K562 (cell line): Measurements from ENCODE around the gene REEP6. TPM values are rescaled to one million over a fixed set of nuclear protein-coding genes. Genes with fewer than 3 reads are reported as not detected.

Experiments
- ATAC-seq: fragments of 200-7000 bp; cut with Tn5 transposase; 3 replicates; pipeline ENCODE4 v1.9.1; 2020; ENCODE audit warnings: moderate library complexity
- BruUV-seq: library from RNA; stranded (reverse); fragments of 400-500 nt; replicated peaks from 2 replicates; lab custom pipeline; 2021; lab: Mats Ljungman, UMichigan
- CTCF ChIA-PET: fragments of 300-600 bp; formaldehyde crosslinking; extraction: SDS; loops from one replicate; lab custom pipeline; 2021; ENCODE audit warnings: low intra/inter-chr PET ratio; lab: Yijun Ruan, JAX
- POLR2A ChIA-PET: fragments of 300-600, 350-650 bp; sonication (Branson Sonifier 250); formaldehyde crosslinking; extraction: SDS; loops from one replicate; lab custom pipeline; 2021; ENCODE audit warnings: antibody characterized with exemption, inconsistent platforms; lab: Yijun Ruan, JAX
- DNase-seq, 4 experiments: peaks; one replicate each; pipeline versions ENCODE4 v3.0.0 to v3.0.0-alpha.2; 2011 to 2018; ENCODE audit warnings: low spot score in 3 of 4, mixed read lengths in 3 of 4; ENCODE audit errors: extremely low read depth in 1 of 4
- FAIRE-seq: peaks from 2 replicates; lab custom pipeline; 2011; peaks lifted over from hg19 to GRCh38; lab: Jason Lieb, UNC
- H2AFZ ChIP-seq: 2 replicates; pipeline ENCODE4 v1.6.0; 2011; ENCODE audit warnings: low read depth, low read length, control low read depth, inconsistent platforms
- H3K27ac ChIP-seq: fragments of 200-600 bp; 3 replicates; pipeline ENCODE4 v1.8.0; 2011; ENCODE audit warnings: low read depth, mild to moderate bottlenecking, control low read depth, inconsistent platforms, low read length, moderate library complexity, mixed read lengths; ENCODE audit errors: extremely low read depth
- H3K27me3 ChIP-seq, 2 experiments: fragments of 300-600 bp in 1 of 2; 2 replicates in 1 of 2; 3 replicates in 1 of 2; pipeline versions ENCODE4 v1.6.0 to v1.8.0; 2011; ENCODE audit warnings: inconsistent platforms in 2 of 2, low read length in 2 of 2, mild to moderate bottlenecking in 1 of 2, mixed read lengths in 1 of 2, moderate library complexity in 1 of 2; ENCODE audit not compliant: control insufficient read depth in 2 of 2, insufficient read depth in 2 of 2
- H3K36me3 ChIP-seq: fragments of 300-600 bp; 3 replicates; pipeline ENCODE4 v1.8.0; 2011; ENCODE audit warnings: mild to moderate bottlenecking, low read length, inconsistent platforms; ENCODE audit not compliant: control insufficient read depth, insufficient read depth
- H3K4me1 ChIP-seq, 2 experiments: fragments of 200-600 bp in 1 of 2; replicated peaks in 1 of 2; 2 replicates in 1 of 2; 3 replicates in 1 of 2; pipeline versions ENCODE4 v1.5.1 to v1.8.0; 2011; ENCODE audit warnings: inconsistent platforms in 2 of 2, low read length in 2 of 2, mild to moderate bottlenecking in 1 of 2, mixed read lengths in 1 of 2, moderate library complexity in 1 of 2; ENCODE audit not compliant: control insufficient read depth in 2 of 2, insufficient read depth in 2 of 2
- H3K4me2 ChIP-seq: 2 replicates; pipeline ENCODE4 v1.6.1; 2011; ENCODE audit warnings: low read length, control low read depth, inconsistent platforms, mixed read lengths; ENCODE audit not compliant: insufficient read depth
- H3K4me3 ChIP-seq: fragments of 200-600 bp; sonication (generic), shearing (Covaris generic); 2 replicates; pipeline ENCODE4 v1.5.1; 2016; ENCODE audit warnings: control low read depth, inconsistent platforms
- H3K79me2 ChIP-seq: fragments of 200-600 bp; 3 replicates; pipeline ENCODE4 v1.8.0; 2011; ENCODE audit warnings: low read length, inconsistent platforms; ENCODE audit not compliant: control insufficient read depth, insufficient read depth
- H3K9ac ChIP-seq, 2 experiments: 2 replicates each; pipeline versions ENCODE4 v1.6.0 to v1.6.1; 2011; ENCODE audit warnings: low read depth in 2 of 2, low read length in 2 of 2, control low read depth in 1 of 2, inconsistent platforms in 1 of 2, mild to moderate bottlenecking in 1 of 2, mixed read lengths in 1 of 2; ENCODE audit not compliant: insufficient read depth in 1 of 2
- H3K9me1 ChIP-seq: one replicate; pipeline ENCODE4 v1.6.0; 2011; ENCODE audit warnings: inconsistent platforms, mild to moderate bottlenecking, low read length, moderate library complexity; ENCODE audit not compliant: control insufficient read depth, insufficient read depth
- H3K9me3 ChIP-seq: replicated peaks from 2 replicates; pipeline ENCODE4 v1.5.1; 2011; ENCODE audit warnings: low read depth, low read length, inconsistent platforms; ENCODE audit not compliant: control insufficient read depth, insufficient read depth
- H4K20me1 ChIP-seq: replicated peaks from 2 replicates; pipeline ENCODE4 v1.6.1; 2011; ENCODE audit warnings: low read length, inconsistent platforms, mixed read lengths; ENCODE audit not compliant: control insufficient read depth, insufficient read depth
- BCOR ChIP-seq: fragments of 450-650 bp; IDR thresholded peaks from 2 replicates; pipeline ENCODE4 v1.6.1; 2016
- CC2D1A ChIP-seq: fragments of 450-650 bp; IDR thresholded peaks from 2 replicates; pipeline ENCODE4 v1.6.1; 2017; ENCODE audit warnings: mild to moderate bottlenecking
- FIP1L1 ChIP-seq: fragments of 200-400 bp; formaldehyde crosslinking; IDR thresholded peaks from 2 replicates; pipeline ENCODE4 v1.6.1; 2018; ENCODE audit warnings: mild to moderate bottlenecking, low read depth, low read length; ENCODE audit not compliant: poor library complexity, severe bottlenecking
- HMGN3 ChIP-seq: IDR thresholded peaks from 2 replicates; pipeline ENCODE4 v1.6.1; 2011; ENCODE audit warnings: borderline replicate concordance, low read depth, mild to moderate bottlenecking, mixed read lengths, low read length; ENCODE audit not compliant: insufficient read length; ENCODE audit errors: extremely low read depth
- JUNB ChIP-seq: fragments of 450-650 bp; formaldehyde crosslinking; conservative IDR thresholded peaks from 2 replicates; pipeline ENCODE4 v1.4.0; 2020; ENCODE audit warnings: mild to moderate bottlenecking
- MAX ChIP-seq: sonication (generic); formaldehyde crosslinking; IDR thresholded peaks from 2 replicates; pipeline ENCODE4 v1.9.0; 2022; ENCODE audit warnings: mild to moderate bottlenecking, missing genetic modification reagents
- MYNN ChIP-seq, 2 experiments: sonication (generic); formaldehyde crosslinking in 1 of 2; IDR thresholded peaks; 2 replicates each; pipeline versions ENCODE4 v1.5.0 to v1.6.1; 2016 to 2020; ENCODE audit warnings: antibody characterized with exemption in 1 of 2, missing genetic modification reagents in 1 of 2
- PCBP1 ChIP-seq: fragments of 200-400 bp; formaldehyde crosslinking; IDR thresholded peaks from 2 replicates; pipeline ENCODE4 v1.6.1; 2018; ENCODE audit warnings: mild to moderate bottlenecking, low read depth, low read length; ENCODE audit not compliant: poor library complexity, severe bottlenecking
- POLR2A ChIP-seq: fragments of 450-650 bp; conservative IDR thresholded peaks from 2 replicates; pipeline ENCODE4 v1.6.1; 2016
- POLR2G ChIP-seq: fragments of 200-400 bp; formaldehyde crosslinking; IDR thresholded peaks from 2 replicates; pipeline ENCODE4 v1.6.1; 2017; ENCODE audit warnings: low read depth, mild to moderate bottlenecking, antibody characterized with exemption, low read length, moderate library complexity
- PTBP1 ChIP-seq: fragments of 200-400 bp; formaldehyde crosslinking; IDR thresholded peaks from 2 replicates; pipeline ENCODE4 v1.6.1; 2017; ENCODE audit warnings: low read depth, low read length
- PURB ChIP-seq: sonication (generic); formaldehyde crosslinking; IDR thresholded peaks from 2 replicates; pipeline ENCODE4 v1.9.0; 2021; ENCODE audit warnings: low read depth, mild to moderate bottlenecking, missing genetic modification reagents
- RBM25 ChIP-seq: fragments of 200-400 bp; formaldehyde crosslinking; IDR thresholded peaks from 2 replicates; pipeline ENCODE4 v1.6.1; 2018; ENCODE audit warnings: low read length, low read depth, moderate library complexity; ENCODE audit not compliant: severe bottlenecking
- SP1 ChIP-seq: sonication (generic); formaldehyde crosslinking; IDR thresholded peaks from 2 replicates; pipeline ENCODE4 v1.8.1; 2022; ENCODE audit warnings: mild to moderate bottlenecking, missing genetic modification reagents
- STAT5A ChIP-seq: IDR thresholded peaks from 2 replicates; pipeline ENCODE4 v1.6.1; 2012; ENCODE audit warnings: low read length, inconsistent platforms, borderline replicate concordance
- STAT5B ChIP-seq: fragments of 250-450 bp; sonication (Bioruptor Pico); IDR thresholded peaks from 2 replicates; pipeline ENCODE4 v1.8.0; 2021; ENCODE audit warnings: mild to moderate bottlenecking, inconsistent platforms
- TCF3 ChIP-seq: sonication (generic); formaldehyde crosslinking; IDR thresholded peaks from 2 replicates; pipeline ENCODE4 v1.4.0; 2020; ENCODE audit warnings: mild to moderate bottlenecking, missing genetic modification reagents
- TRIM24 ChIP-seq, 2 experiments: fragments of 450-650 bp; IDR thresholded peaks; 2 replicates each; pipeline ENCODE4 v1.6.1; 2016
- ZNF282 ChIP-seq: sonication (generic); formaldehyde crosslinking; IDR thresholded peaks from 2 replicates; pipeline ENCODE4 v1.8.1; 2023; ENCODE audit warnings: missing genetic modification reagents
- ZNF311 ChIP-seq: fragments of 250-450 bp; sonication (Bioruptor Pico); IDR thresholded peaks from 2 replicates; pipeline ENCODE4 v1.4.0; 2020; ENCODE audit warnings: mild to moderate bottlenecking, moderate library complexity
- WGBS: fragments of 100-300 bp; shearing (Covaris generic); methylation state at CpG from one replicate; pipeline ENCODE4 v1.1.6; 2016; ENCODE audit warnings: low coverage, mixed read lengths; ENCODE audit not compliant: insufficient coverage; ENCODE audit errors: missing lambda C conversion rate; 5-methylcytosine and 5-hydroxymethylcytosine counted together
- in situ Hi-C: fragments of 300-500 bp; cut with MboI; formaldehyde crosslinking; loops from 4 replicates; pipeline ENCODE4 v1.15.0; 2018; ENCODE audit warnings: inconsistent platforms, mixed read lengths
- intact Hi-C: fragments of 100-400 bp; cut with micrococcal nuclease; formaldehyde crosslinking; loops from 2 replicates; pipeline ENCODE4 v1.14.2; 2022
- polyA plus RNA-seq, 8 experiments: library from polyadenylated mRNA; depleted of rRNA in 4 of 8; stranded (reverse) in 5 of 8; unstranded in 3 of 8; fragments of >200 nt; fragmentation: Nextera tagmentation in 2 of 8; fragmentation: Illumina TruSeq in 1 of 8; extraction: Ambion mirVana in 2 of 8; extraction: Trizol in 1 of 8; gene quantifications; 2 replicates each; pipeline versions ENCODE4 v1.2.1 to v1.2.3, GENCODE V29; 2011 to 2014; ENCODE audit warnings: inconsistent platforms in 1 of 8, missing spikeins in 1 of 8
- total RNA-seq, 7 experiments: library from RNA; depleted of rRNA in 6 of 7; stranded (reverse); fragments of >200 nt in 6 of 7; fragmentation: Illumina TruSeq in 2 of 7; extraction: Trizol in 2 of 7; gene quantifications; 2 replicates each; pipeline versions ENCODE4 v1.2.1 to v1.2.3, GENCODE V29; 2011 to 2021; ENCODE audit warnings: low replicate concordance in 1 of 7

REEP6 gene
- total and polyA plus RNA-seq, 9 of the 15 experiments (the other 6 are each of a cell fraction or from before 2014, with no cell fraction given), result 1.2 to 64.2 (median 12.7) TPM

- TF ChIP-seq MYNN (IDR thresholded peaks at IDR 0.05) (0 out of 2 replicates have a peak, but pooled peaks have one; percentile 38), MYNN (CRISPR knock-in tag; IDR thresholded peaks at IDR 0.05) (no peak), STAT5A (0 out of 2 replicates have a peak, but pooled peaks have one; percentile 13), PTBP1 (no peak), PURB (CRISPR knock-in tag) (no peak), STAT5B (CRISPR knock-in tag) (no peak), ZNF282 (CRISPR knock-in tag) (no peak), JUNB (CRISPR knock-in tag) (no peak), TRIM24 (IDR thresholded peaks at IDR 0.05) (no peak), ZNF311 (CRISPR knock-in tag) (no peak), POLR2A (peak; percentile 55; the same call in 1 of the 2 replicates), CC2D1A (no peak)
Measured at GRCh38 chr19:1496714-1497577, 6.0 kb downstream of the REEP6 start (continued).

- Histone ChIP-seq H3K27ac (no peak overlapping the region), H4K20me1 (peaks cover 6% of the 10 kb centered on the region; the same call in 1 of the 2 replicates), H3K4me1 (peaks cover 17 to 76% of the 10 kb centered on the region in 2 experiments), H3K4me3 (no peak overlapping the region), H3K79me2 (peaks cover 9% of the 10 kb centered on the region), H3K9ac (0 out of 4 replicates have a peak overlapping the region, but pooled peaks of 1 of the 2 experiments have one; percentile 61), H3K9me1 (no peaks in the 10 kb centered on the region), H3K9me3 (no peaks in the 10 kb centered on the region), H3K27me3 (no peaks in the 10 kb centered on the region), H3K36me3 (no peaks in the 10 kb centered on the region), H2AFZ (no peak overlapping the region), H3K4me2 (no peak overlapping the region)
- DNase-seq (no peak), FAIRE-seq (no peak), ATAC-seq (no peak)
- WGBS, result 85% methylated on average over 13 of the region's 25 CpGs
- ChIA-PET POLR2A (no interaction called here), CTCF (no interaction called here)
- intact Hi-C loops, result no loop called here
- BruUV-seq, result no TSS peak
- peak; percentile 71 for TF ChIP-seq BCOR
- peak; percentile 73 for TF ChIP-seq POLR2G
- no peak for TF ChIP-seq TCF3 (CRISPR knock-in tag)
- no peak for TF ChIP-seq SP1 (CRISPR knock-in tag)
- TF ChIP-seq MAX, result peak; percentile 40; the same call in 1 of the 2 replicates
- TF ChIP-seq PCBP1, result peak; percentile 26
- peak; percentile 82 for TF ChIP-seq RBM25
- TF ChIP-seq HMGN3, result peak; percentile 16
- TF ChIP-seq FIP1L1, result peak; percentile 0
- in situ Hi-C loops, result no loop called here
Measured at GRCh38 chr19:1497578-1498235, 6.7 kb downstream of the REEP6 start.
